Bronchial epithelial cell (primary cell): ENCODE data around the gene CFAP45. TPM values are rescaled to one million over a fixed set of nuclear protein-coding genes. Genes with fewer than 3 reads are reported as not detected.
A peak's percentile ranks its signal among the peaks of the same experiment; 100 is the strongest.

ENCODE experiments used
- DNase-seq: peaks from one replicate; pipeline ENCODE4 v3.0.0-alpha.2; 2010; ENCODE audit warnings: low read depth
- FAIRE-seq: peaks from 2 replicates; lab custom pipeline; 2011; peaks lifted over from hg19 to GRCh38; lab: Jason Lieb, UNC
- H3K27me3 ChIP-seq: 2 replicates; pipeline ENCODE4 v1.5.1; 2011; ENCODE audit warnings: low read length; ENCODE audit not compliant: control insufficient read depth, insufficient read depth
- H3K36me3 ChIP-seq: 2 replicates; pipeline ENCODE4 v1.5.1; 2011; ENCODE audit warnings: low read length; ENCODE audit not compliant: control insufficient read depth, insufficient read depth
- H3K4me3 ChIP-seq: 2 replicates; pipeline ENCODE4 v1.5.1; 2011; ENCODE audit warnings: mild to moderate bottlenecking, low read depth, low read length, control low read depth
- CTCF ChIP-seq: IDR thresholded peaks from 2 replicates; pipeline ENCODE4 v1.5.1; 2011; ENCODE audit warnings: mild to moderate bottlenecking, moderate library complexity, low read length, control low read depth, inconsistent platforms; ENCODE audit not compliant: insufficient read depth, severe bottlenecking
- total RNA-seq: library from RNA; depleted of rRNA; stranded (reverse); fragments of >200 nt; gene quantifications from 2 replicates; pipeline ENCODE4 v1.2.1, GENCODE V29; 2014

The CFAP45 gene
- total RNA-seq, 1 donor from 2014 or later, result 0.53 TPM

GRCh38 chr1:159847231-159847630 lies 52.7 kb downstream of the CFAP45 start:
- no peak for TF ChIP-seq CTCF
- DNase-seq (no peak), FAIRE-seq (no peak)
- Histone ChIP-seq H3K27me3 (no peaks in the 10 kb centered on the region), H3K4me3 (no peak overlapping the region), H3K36me3 (no peaks in the 10 kb centered on the region)

- no peaks in the 10 kb centered on the region for H3K27me3 ChIP-seq
- H3K36me3 ChIP-seq, result no peaks in the 10 kb centered on the region
- no peak for TF ChIP-seq CTCF
- DNase-seq (peak; percentile 40), FAIRE-seq (peak; percentile 62)
- H3K4me3 ChIP-seq, result no peak overlapping the region
Observed at GRCh38 chr1:159845751-159846629, 54.0 kb downstream of the CFAP45 start.

- no peaks in the 10 kb centered on the region for H3K36me3 ChIP-seq
- H3K4me3 ChIP-seq, result no peak overlapping the region
- H3K27me3 ChIP-seq, result no peaks in the 10 kb centered on the region
- no peak for FAIRE-seq
- no peak for TF ChIP-seq CTCF
- no peak for DNase-seq
Observed at GRCh38 chr1:159843459-159843858, 56.5 kb downstream of the CFAP45 start.

GRCh38 chr1:159841749-159842148 lies 58.2 kb downstream of the CFAP45 start:
- no peak for TF ChIP-seq CTCF
- Histone ChIP-seq H3K4me3 (no peak overlapping the region), H3K36me3 (no peaks in the 10 kb centered on the region), H3K27me3 (no peaks in the 10 kb centered on the region)
- DNase-seq (no peak), FAIRE-seq (no peak)

- Histone ChIP-seq H3K27me3 (no peaks in the 10 kb centered on the region), H3K36me3 (no peaks in the 10 kb centered on the region), H3K4me3 (no peak overlapping the region)
- no peak for TF ChIP-seq CTCF
- DNase-seq (no peak), FAIRE-seq (no peak)
Observed at GRCh38 chr1:159839116-159839849, 60.7 kb downstream of the CFAP45 start.
